Mucosa of gallbladder (tissue), 1 donor: Measurements from ENCODE around the gene KIAA1614. TPM values are rescaled to one million over a fixed set of nuclear protein-coding genes. Genes with fewer than 3 reads are reported as not detected.
"Not testable (repeated sequence)": the region's sequence is repeated elsewhere in the genome, so short reads cannot be mapped to it uniquely, and the experiment has no call there.

Experiments
- DNase-seq: peaks from one replicate; pipeline ENCODE4 v3.0.0-alpha.2; 2020; ENCODE audit warnings: low spot score
- total RNA-seq: library from RNA; stranded (reverse); gene quantifications from one replicate; pipeline ENCODE4 v1.2.1, GENCODE V29; 2021
- donor health status: DM: no; HTN: no; CAD: no.

Gene KIAA1614
- total RNA-seq, 1 donor from 2014 or later: 7.7 TPM

GRCh38 chr1:180945151-180945550 is 32.5 kb downstream of the KIAA1614 start:
- no peak for DNase-seq

- no peak for DNase-seq
Observed at GRCh38 chr1:180945551-180945950, 32.9 kb downstream of the KIAA1614 start.

- no peak for DNase-seq
Observed at GRCh38 chr1:180946056-180946455, 33.4 kb downstream of the KIAA1614 start.

- DNase-seq: no peak
Observed at GRCh38 chr1:180946541-180947498, 34.1 kb downstream of the KIAA1614 start.

GRCh38 chr1:180947499-180947885 is 34.8 kb downstream of the KIAA1614 start:
- no peak for DNase-seq

- DNase-seq: no peak
Observed at GRCh38 chr1:180947901-180948640, 35.4 kb downstream of the KIAA1614 start.

- DNase-seq: no peak
Observed at GRCh38 chr1:180948641-180949615, 36.2 kb downstream of the KIAA1614 start.

GRCh38 chr1:180949616-180950000 is 36.9 kb downstream of the KIAA1614 start:
- no peak for DNase-seq

GRCh38 chr1:180950321-180950720 is 37.6 kb downstream of the KIAA1614 start:
- no peak for DNase-seq

- DNase-seq: no peak
Observed at GRCh38 chr1:180951186-180951745, 38.6 kb downstream of the KIAA1614 start.

GRCh38 chr1:180951836-180952656 is 39.3 kb downstream of the KIAA1614 start:
- DNase-seq: no peak

- no peak for DNase-seq
Observed at GRCh38 chr1:180952657-180953013, 39.9 kb downstream of the KIAA1614 start.

GRCh38 chr1:180953291-180954004 is 40.8 kb downstream of the KIAA1614 start:
- DNase-seq: no peak

GRCh38 chr1:180954005-180954800 is 41.5 kb downstream of the KIAA1614 start:
- DNase-seq: peak; percentile 46

- no peak for DNase-seq
Observed at GRCh38 chr1:180954801-180955165, 42.1 kb downstream of the KIAA1614 start.

- DNase-seq: no peak
Observed at GRCh38 chr1:180956028-180956640, 43.4 kb downstream of the KIAA1614 start.

- not testable (repeated sequence) for DNase-seq
Observed at GRCh38 chr1:180959620-180960019, 46.9 kb downstream of the KIAA1614 start.

- no peak for DNase-seq
Observed at GRCh38 chr1:180961622-180962021, 48.9 kb downstream of the KIAA1614 start.

GRCh38 chr1:180962178-180962577 is 49.5 kb downstream of the KIAA1614 start:
- DNase-seq: no peak
